HG03432 (cell line): ENCODE data around the gene KIAA1671.

ENCODE experiments used
- ATAC-seq: cut with Tn5 transposase; IDR thresholded peaks from one replicate; pipeline ENCODE4 v1.9.1; 2021; ENCODE audit warnings: mild to moderate bottlenecking, moderate library complexity; ENCODE audit not compliant: unreplicated experiment

The KIAA1671 gene

GRCh38 chr22:25084405-25085107 lies 132.0 kb downstream of the KIAA1671 start:
- ATAC-seq = no peak

GRCh38 chr22:25085156-25085555 lies 132.6 kb downstream of the KIAA1671 start:
- ATAC-seq = no peak

GRCh38 chr22:25085930-25086901 lies 133.7 kb downstream of the KIAA1671 start:
- ATAC-seq = peak; percentile 84

GRCh38 chr22:25086902-25087282 lies 134.4 kb downstream of the KIAA1671 start:
- no peak for ATAC-seq

- ATAC-seq = no peak
Observed at GRCh38 chr22:25090225-25090890, 137.8 kb downstream of the KIAA1671 start.

- no peak for ATAC-seq
Observed at GRCh38 chr22:25091458-25091857, 138.9 kb downstream of the KIAA1671 start.

GRCh38 chr22:25092119-25092518 lies 139.6 kb downstream of the KIAA1671 start:
- no peak for ATAC-seq

- ATAC-seq = no peak
Observed at GRCh38 chr22:25094579-25094978, 142.1 kb downstream of the KIAA1671 start.

GRCh38 chr22:25095869-25096268 lies 143.4 kb downstream of the KIAA1671 start:
- ATAC-seq = no peak

GRCh38 chr22:25096638-25097405 lies 144.3 kb downstream of the KIAA1671 start:
- no peak for ATAC-seq

- ATAC-seq = no peak
Observed at GRCh38 chr22:25098445-25099081, 146.0 kb downstream of the KIAA1671 start.

GRCh38 chr22:25099202-25099601 lies 146.7 kb downstream of the KIAA1671 start:
- ATAC-seq = no peak

- ATAC-seq = no peak
Observed at GRCh38 chr22:25100402-25100801, 147.9 kb downstream of the KIAA1671 start.

- no peak for ATAC-seq
Observed at GRCh38 chr22:25100948-25101347, 148.4 kb downstream of the KIAA1671 start.

- no peak for ATAC-seq
Observed at GRCh38 chr22:25101501-25101900, 149.0 kb downstream of the KIAA1671 start.

GRCh38 chr22:25101986-25102385 lies 149.5 kb downstream of the KIAA1671 start:
- no peak for ATAC-seq

GRCh38 chr22:25102722-25103121 lies 150.2 kb downstream of the KIAA1671 start:
- no peak for ATAC-seq

GRCh38 chr22:25104367-25104766 lies 151.9 kb downstream of the KIAA1671 start:
- ATAC-seq = no peak

GRCh38 chr22:25105817-25106650 lies 153.5 kb downstream of the KIAA1671 start:
- no peak for ATAC-seq
